HG03045 (cell line): ENCODE measurements around the gene DCLRE1A.

Experiments used
- ATAC-seq: cut with Tn5 transposase; IDR thresholded peaks from one replicate; pipeline ENCODE4 v1.9.1; 2021; ENCODE audit warnings: mild to moderate bottlenecking, moderate library complexity; ENCODE audit not compliant: unreplicated experiment

The DCLRE1A gene

GRCh38 chr10:113801569-113801968 lies 52.3 kb downstream of the DCLRE1A start:
- ATAC-seq: no peak

- no peak for ATAC-seq
These were observed 62.2 kb downstream of the DCLRE1A start for GRCh38 chr10:113791691-113792090.

- ATAC-seq: peak; percentile 74
These were observed 65.2 kb downstream of the DCLRE1A start for GRCh38 chr10:113788604-113789083.
